ENCODE data around the gene IL11. TPM values are rescaled to one million over a fixed set of nuclear protein-coding genes. Genes with fewer than 3 reads are reported as not detected.

Gene IL11
- total RNA-seq, 4 donors from 2014 or later, result 0.67 TPM; not detected in 3

DNA sequence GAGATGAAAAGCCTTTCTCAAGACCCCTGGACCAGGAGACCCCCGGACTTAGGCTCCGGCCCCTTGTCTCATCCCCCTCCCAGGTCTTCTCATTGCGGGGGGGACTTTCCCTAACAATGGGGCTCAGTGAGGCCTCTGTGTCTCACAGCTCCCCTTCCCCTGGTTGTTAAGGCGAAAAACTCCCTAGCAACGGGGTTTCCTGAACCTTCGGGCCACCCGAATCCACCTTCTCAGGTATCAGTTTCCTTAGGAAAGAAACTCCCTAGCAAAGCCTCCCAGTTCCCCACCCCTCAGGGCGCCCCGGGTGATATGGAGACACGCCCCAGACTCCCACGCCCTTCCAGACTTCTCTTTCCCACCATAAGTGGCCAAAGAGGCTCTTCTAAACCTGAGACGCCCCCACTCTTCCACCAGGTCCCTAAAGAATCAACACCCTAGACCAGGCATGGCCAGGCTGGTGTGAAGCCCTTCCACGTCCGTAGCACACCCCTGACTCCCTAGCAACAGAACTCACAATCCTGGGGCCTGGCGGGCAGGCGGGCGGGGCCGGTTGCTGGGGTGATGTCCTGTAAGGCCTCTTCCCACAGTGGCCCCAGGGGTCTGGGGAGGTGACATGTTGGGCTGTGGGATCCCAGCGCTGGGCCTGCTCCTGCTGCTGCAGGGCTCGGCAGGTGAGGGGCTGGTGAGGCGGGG is 6.1 kb upstream of the IL11 start, which contains the start of gene TMEM190:
Gene TMEM190 (plus strand): TSS at position 586 of the 693 bp plus-strand sequence. CDS start 28 bp downstream, at position 614.
- Histone ChIP-seq H3K36me3 (no peaks in the 10 kb centered on the region), H3K4me1 (peaks cover 0 to 17% (median 3%) of the 10 kb centered on the region in 3 donors), H3K4me3 (no peak within 1 kb of the TSS), H3K9me3 (no peaks in the 10 kb centered on the region), H3K27me3 (peaks cover 68% of the 10 kb centered on the region), H3K27ac (no peak within 1 kb of the TSS)
- TF ChIP-seq POLR2AphosphoS5 (IDR thresholded peaks at IDR 0.05), result no peak
- TF ChIP-seq, protein P1, sequence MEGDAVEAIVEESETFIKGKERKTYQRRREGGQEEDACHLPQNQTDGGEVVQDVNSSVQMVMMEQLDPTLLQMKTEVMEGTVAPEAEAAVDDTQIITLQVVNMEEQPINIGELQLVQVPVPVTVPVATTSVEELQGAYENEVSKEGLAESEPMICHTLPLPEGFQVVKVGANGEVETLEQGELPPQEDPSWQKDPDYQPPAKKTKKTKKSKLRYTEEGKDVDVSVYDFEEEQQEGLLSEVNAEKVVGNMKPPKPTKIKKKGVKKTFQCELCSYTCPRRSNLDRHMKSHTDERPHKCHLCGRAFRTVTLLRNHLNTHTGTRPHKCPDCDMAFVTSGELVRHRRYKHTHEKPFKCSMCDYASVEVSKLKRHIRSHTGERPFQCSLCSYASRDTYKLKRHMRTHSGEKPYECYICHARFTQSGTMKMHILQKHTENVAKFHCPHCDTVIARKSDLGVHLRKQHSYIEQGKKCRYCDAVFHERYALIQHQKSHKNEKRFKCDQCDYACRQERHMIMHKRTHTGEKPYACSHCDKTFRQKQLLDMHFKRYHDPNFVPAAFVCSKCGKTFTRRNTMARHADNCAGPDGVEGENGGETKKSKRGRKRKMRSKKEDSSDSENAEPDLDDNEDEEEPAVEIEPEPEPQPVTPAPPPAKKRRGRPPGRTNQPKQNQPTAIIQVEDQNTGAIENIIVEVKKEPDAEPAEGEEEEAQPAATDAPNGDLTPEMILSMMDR (IDR thresholded peaks at IDR 0.05), result no peak
- no peak for TF ChIP-seq POLR2A (IDR thresholded peaks at IDR 0.05)
- no peak for TF ChIP-seq EP300 (IDR thresholded peaks at IDR 0.05)
- ATAC-seq, result no peak
- 60% methylated on average over 1 of the region's 21 CpGs; no CpG with 5 or more reads in 1 of the 2 donors for WGBS, 2 donors (ENCODE audit: low coverage in 1 of 2)

DNA sequence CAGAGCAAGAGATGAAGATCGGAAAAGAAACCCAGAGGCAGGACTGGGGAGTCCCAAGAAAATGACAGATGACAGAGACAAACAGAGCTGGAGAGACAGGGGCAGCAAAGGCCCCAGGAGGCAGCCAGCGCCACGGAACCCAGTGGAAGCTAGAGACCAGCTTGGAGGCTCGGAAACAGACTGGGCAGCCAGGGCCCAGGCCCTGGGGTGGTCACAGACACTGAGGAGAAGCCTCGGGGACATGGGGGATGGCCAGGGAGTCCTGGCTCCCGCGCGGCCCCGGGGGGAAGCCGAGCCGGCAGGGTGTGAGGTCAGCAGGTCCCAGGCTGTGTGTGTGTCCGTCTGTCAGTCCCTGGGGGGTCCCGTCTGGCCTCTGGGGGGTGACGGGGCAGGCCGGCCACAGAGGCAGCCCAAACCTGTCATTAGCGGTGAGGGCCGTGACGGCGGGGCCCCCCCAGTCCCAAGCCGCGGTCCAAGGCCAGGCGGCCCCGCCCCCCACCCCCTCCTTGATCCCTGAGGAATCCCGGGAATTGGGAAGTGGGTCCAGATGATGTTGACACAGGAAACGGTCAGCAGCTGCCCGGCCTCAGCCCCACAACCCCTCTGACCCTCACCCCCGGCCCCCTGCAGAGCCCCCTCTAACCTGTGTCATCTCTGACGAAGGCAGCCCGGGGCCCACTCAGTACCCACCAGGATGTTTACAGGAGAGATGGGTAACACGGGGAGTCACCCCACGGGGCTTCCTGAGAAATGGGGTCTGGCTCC is 3.9 kb upstream of the IL11 start:
- no peak overlapping the region for H3K27ac ChIP-seq
- no peak for ATAC-seq
- H3K4me3 ChIP-seq, result no peak overlapping the region
- H3K27me3 ChIP-seq, result peaks cover 90% of the 10 kb centered on the region
- WGBS, 2 donors (ENCODE audit: low coverage in 1 of 2), result 67 to 80% methylated on average over 1 to 4 of the region's 31 CpGs
- no peaks in the 10 kb centered on the region for H3K36me3 ChIP-seq
- no peaks in the 10 kb centered on the region for H3K9me3 ChIP-seq
- peaks cover 0 to 31% (median 11%) of the 10 kb centered on the region in 3 donors for H3K4me1 ChIP-seq
- no peak for TF ChIP-seq POLR2A (IDR thresholded peaks at IDR 0.05)
- TF ChIP-seq POLR2AphosphoS5 (IDR thresholded peaks at IDR 0.05), result no peak
- TF ChIP-seq, protein P1 (IDR thresholded peaks at IDR 0.05), result no peak
- no peak for TF ChIP-seq EP300 (IDR thresholded peaks at IDR 0.05)

DNA sequence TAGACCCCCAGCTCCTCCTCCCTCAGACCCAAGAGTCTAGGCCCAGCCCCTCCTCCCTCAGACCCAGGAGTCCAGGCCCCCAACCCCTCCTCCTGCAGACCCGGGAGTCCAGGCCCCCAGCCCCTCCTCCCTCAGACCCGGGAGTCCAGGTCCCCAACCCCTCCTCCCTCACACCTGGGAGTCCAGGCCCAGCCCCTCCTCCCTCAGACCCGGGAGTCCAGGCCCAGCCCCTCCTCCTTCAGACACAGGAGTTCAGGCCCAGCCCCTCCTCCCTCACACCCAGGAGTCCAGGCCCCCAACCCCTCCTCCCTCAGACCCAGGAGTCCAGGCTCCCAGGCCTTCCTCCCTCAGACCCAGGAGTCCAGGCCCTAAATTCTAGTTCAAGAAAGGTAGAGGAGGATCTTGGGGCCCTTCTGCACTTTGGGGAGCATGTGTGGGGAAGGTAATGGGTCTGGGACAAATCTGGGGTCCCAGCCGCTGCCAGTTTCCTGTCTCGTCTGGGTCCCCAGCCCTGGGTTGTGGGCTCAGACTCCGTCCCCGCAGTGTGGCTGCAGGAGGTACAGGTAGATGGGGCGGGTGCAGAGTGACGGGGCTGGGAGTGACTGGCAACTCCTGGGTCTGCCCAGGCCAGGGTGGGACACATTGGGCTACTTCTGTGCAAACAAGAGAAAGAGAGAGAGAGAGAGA is 3.2 kb upstream of the IL11 start:
- no CpG with 5 or more reads among the region's 9 CpGs for WGBS, 2 donors (ENCODE audit: low coverage in 1 of 2)
- no peak for ATAC-seq
- TF ChIP-seq EP300 (IDR thresholded peaks at IDR 0.05), result no peak
- TF ChIP-seq POLR2AphosphoS5 (IDR thresholded peaks at IDR 0.05), result no peak
- Histone ChIP-seq H3K36me3 (no peaks in the 10 kb centered on the region), H3K9me3 (no peaks in the 10 kb centered on the region), H3K4me3 (no peak overlapping the region), H3K4me1 (peaks cover 0 to 38% (median 13%) of the 10 kb centered on the region in 3 donors), H3K27me3 (peaks cover 97% of the 10 kb centered on the region), H3K27ac (no peak overlapping the region)

DNA sequence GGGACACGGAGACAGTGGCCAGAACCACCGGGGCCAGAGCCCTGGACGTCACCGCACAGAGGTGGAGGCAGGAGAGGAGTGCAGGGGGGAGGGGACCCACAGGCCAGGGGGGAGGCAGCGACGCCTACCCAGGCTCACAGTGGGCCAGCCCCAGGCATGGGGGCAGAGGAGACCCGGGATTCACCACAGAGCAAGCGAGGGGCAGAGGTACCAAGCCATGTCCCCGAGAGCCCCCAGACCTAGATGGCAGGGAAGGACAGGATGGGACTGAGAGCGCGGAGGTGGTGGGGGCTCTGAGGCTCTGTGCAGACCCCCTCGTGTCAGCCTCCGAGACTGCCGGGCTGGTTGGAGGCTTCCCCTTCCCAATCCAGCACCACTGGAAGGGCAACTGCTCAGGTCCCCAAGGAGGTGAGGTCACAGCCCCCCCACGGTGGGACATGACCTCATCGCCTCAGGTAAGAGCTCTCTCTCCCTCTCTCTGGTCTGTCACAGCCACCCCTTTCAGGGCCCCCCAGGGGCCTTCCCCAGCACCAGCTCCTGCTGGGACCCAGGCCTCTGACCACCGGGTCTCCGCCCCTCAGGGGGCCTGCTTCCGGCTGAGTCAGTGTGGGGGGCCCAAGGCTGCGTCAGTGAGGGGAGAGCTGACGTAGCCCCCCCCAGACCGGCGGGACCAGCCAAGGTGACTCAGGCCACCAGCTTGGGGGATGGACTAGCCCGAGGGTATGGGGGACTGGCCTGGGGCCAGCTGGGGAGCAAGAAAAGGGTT is 2.2 kb upstream of the IL11 start:
- H3K9me3 ChIP-seq, result no peaks in the 10 kb centered on the region
- H3K36me3 ChIP-seq, result no peaks in the 10 kb centered on the region
- H3K4me1 ChIP-seq, result peaks cover 0 to 33% (median 13%) of the 10 kb centered on the region in 3 donors
- ATAC-seq, result no peak
- peaks cover 100% of the 10 kb centered on the region for H3K27me3 ChIP-seq
- TF ChIP-seq POLR2AphosphoS5 (IDR thresholded peaks at IDR 0.05), result no peak
- no peak for TF ChIP-seq POLR2A (IDR thresholded peaks at IDR 0.05)
- TF ChIP-seq EP300 (IDR thresholded peaks at IDR 0.05), result no peak
- TF ChIP-seq, protein P1 (IDR thresholded peaks at IDR 0.05), result no peak
- 58% methylated on average over 7 of the region's 24 CpGs; no CpG with 5 or more reads in 1 of the 2 donors for WGBS, 2 donors (ENCODE audit: low coverage in 1 of 2)
- no peak overlapping the region for H3K4me3 ChIP-seq
- no peak overlapping the region for H3K27ac ChIP-seq

Data from gastroesophageal sphincter (tissue), 4 donors.